OCI-LY1 (cell line): Measurements from ENCODE around the gene PDGFD.

ENCODE experiments used
- CTCF ChIP-seq: fragments of 200-600 bp; sonication (generic), shearing (Covaris generic); IDR thresholded peaks from 2 replicates; pipeline ENCODE4 v1.5.1; 2017; ENCODE audit warnings: mild to moderate bottlenecking, antibody characterized with exemption, low read length, moderate library complexity, mixed read lengths
- EZH2 ChIP-seq: fragments of 200-600 bp; sonication (generic), shearing (Covaris generic); IDR thresholded peaks from 2 replicates; pipeline ENCODE4 v1.8.0; 2017; ENCODE audit warnings: borderline replicate concordance, mixed run types, mild to moderate bottlenecking, antibody characterized with exemption, low read length, moderate library complexity, mixed read lengths

- no peak for TF ChIP-seq CTCF
- no peak for TF ChIP-seq EZH2
These were observed 27.2 kb upstream of the PDGFD start for GRCh38 chr11:104191124-104191523.
